HepG2 (cell line): ENCODE results near the gene BRAF. TPM values are rescaled to one million over a fixed set of nuclear protein-coding genes. Genes with fewer than 3 reads are reported as not detected.

Experiments used
- KAT2B ChIP-seq: fragments of 150-350 bp; IDR thresholded peaks from 2 replicates; pipeline ENCODE4 v1.6.1; 2014; ENCODE audit warnings: low read depth, low read length, borderline replicate concordance
- PHF8 ChIP-seq: sonication (generic); formaldehyde crosslinking; IDR thresholded peaks from 2 replicates; pipeline ENCODE4 v1.5.0; 2020; ENCODE audit warnings: missing genetic modification reagents
- SOX6 ChIP-seq, 2 experiments: fragments of 450-650 bp in 1 of 2; sonication (generic) in 1 of 2; formaldehyde crosslinking in 1 of 2; IDR thresholded peaks; 2 replicates each; pipeline versions ENCODE4 v1.4.0 to v1.6.1; 2017 to 2020; ENCODE audit warnings: antibody characterized with exemption in 1 of 2, mild to moderate bottlenecking in 1 of 2, missing genetic modification reagents in 1 of 2
- TBX2 ChIP-seq: sonication (generic); formaldehyde crosslinking; IDR thresholded peaks from 2 replicates; pipeline ENCODE4 v1.5.0; 2020; ENCODE audit warnings: missing genetic modification reagents, mild to moderate bottlenecking, borderline replicate concordance
- ZNF143 ChIP-seq: sonication (generic); formaldehyde crosslinking; IDR thresholded peaks from 2 replicates; pipeline ENCODE4 v1.4.0; 2020; ENCODE audit warnings: missing genetic modification reagents
- ZNF256 ChIP-seq: sonication (generic); formaldehyde crosslinking; conservative IDR thresholded peaks from 2 replicates; pipeline ENCODE4 v1.4.0; 2020; ENCODE audit warnings: missing genetic modification reagents
- ZNF382 ChIP-seq: sonication (generic); formaldehyde crosslinking; IDR thresholded peaks from 2 replicates; pipeline ENCODE4 v1.5.0; 2020; ENCODE audit warnings: missing genetic modification reagents, mild to moderate bottlenecking, borderline replicate concordance
- ZNF781 ChIP-seq: sonication (generic); formaldehyde crosslinking; IDR thresholded peaks from 2 replicates; pipeline ENCODE4 v1.5.1; 2020; ENCODE audit warnings: borderline replicate concordance, mild to moderate bottlenecking, missing genetic modification reagents; ENCODE audit errors: not compliant biosample characterization
- ZSCAN21 ChIP-seq: sonication (generic); formaldehyde crosslinking; IDR thresholded peaks from 2 replicates; pipeline ENCODE4 v1.8.0; 2022; ENCODE audit warnings: mild to moderate bottlenecking, missing genetic modification reagents, moderate library complexity, borderline replicate concordance
- polyA plus RNA-seq, 8 experiments: library from polyadenylated mRNA; depleted of rRNA in 3 of 8; stranded (reverse) in 7 of 8; unstranded in 1 of 8; fragments of >200 nt; fragmentation: Illumina TruSeq in 4 of 8; extraction: Trizol in 4 of 8; gene quantifications; 2 replicates each; pipeline versions ENCODE4 v1.2.1 to v1.2.3, GENCODE V29; 2011 to 2016; ENCODE audit warnings: low read depth in 4 of 8, missing spikeins in 1 of 8, mixed read lengths in 1 of 8; ENCODE audit not compliant: insufficient read depth in 1 of 8
- total RNA-seq, 5 experiments: library from RNA; depleted of rRNA; stranded (reverse); fragments of >200 nt; fragmentation: Illumina TruSeq; extraction: Trizol; gene quantifications; 2 replicates each; pipeline ENCODE4 v1.2.3, GENCODE V29; 2016; ENCODE audit warnings: low read depth in 1 of 5
- TF ChIP-seq, protein P1 (sequence below): sonication (generic); formaldehyde crosslinking; IDR thresholded peaks from 2 replicates; pipeline ENCODE4 v1.5.0; 2020; ENCODE audit warnings: missing genetic modification reagents
- TF ChIP-seq, protein P2 (sequence below): fragments of 450-650 bp; IDR thresholded peaks from 2 replicates; pipeline ENCODE4 v1.6.1; 2016

The BRAF gene
- total and polyA plus RNA-seq, 2 of the 13 experiments (the other 11 are each of a cell fraction or from before 2014, with no cell fraction given): 12.5 to 13.4 TPM

DNA sequence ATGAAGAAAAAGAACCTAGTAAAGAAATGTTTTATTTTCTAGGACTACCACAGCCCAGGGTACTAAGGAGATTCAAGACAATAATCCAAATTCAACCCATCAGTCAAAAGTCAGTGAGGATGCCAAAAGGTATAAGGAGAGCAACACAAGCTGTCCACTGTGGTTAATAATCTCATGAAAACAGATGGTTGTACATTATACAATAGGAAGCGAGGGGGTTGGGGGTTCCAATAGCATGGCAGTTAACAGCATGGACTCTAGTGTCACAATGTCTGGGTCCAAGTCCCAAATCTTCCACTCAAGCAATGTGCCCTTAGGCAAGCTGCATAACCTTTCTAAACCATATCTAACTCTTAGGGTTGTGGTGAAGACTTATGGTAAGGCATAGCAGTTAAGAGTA, 35.1 kb downstream of the BRAF start (continued):
- TF ChIP-seq, protein P1, sequence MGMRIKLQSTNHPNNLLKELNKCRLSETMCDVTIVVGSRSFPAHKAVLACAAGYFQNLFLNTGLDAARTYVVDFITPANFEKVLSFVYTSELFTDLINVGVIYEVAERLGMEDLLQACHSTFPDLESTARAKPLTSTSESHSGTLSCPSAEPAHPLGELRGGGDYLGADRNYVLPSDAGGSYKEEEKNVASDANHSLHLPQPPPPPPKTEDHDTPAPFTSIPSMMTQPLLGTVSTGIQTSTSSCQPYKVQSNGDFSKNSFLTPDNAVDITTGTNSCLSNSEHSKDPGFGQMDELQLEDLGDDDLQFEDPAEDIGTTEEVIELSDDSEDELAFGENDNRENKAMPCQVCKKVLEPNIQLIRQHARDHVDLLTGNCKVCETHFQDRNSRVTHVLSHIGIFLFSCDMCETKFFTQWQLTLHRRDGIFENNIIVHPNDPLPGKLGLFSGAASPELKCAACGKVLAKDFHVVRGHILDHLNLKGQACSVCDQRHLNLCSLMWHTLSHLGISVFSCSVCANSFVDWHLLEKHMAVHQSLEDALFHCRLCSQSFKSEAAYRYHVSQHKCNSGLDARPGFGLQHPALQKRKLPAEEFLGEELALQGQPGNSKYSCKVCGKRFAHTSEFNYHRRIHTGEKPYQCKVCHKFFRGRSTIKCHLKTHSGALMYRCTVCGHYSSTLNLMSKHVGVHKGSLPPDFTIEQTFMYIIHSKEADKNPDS (CRISPR knock-in tag): no peak
- TF ChIP-seq ZNF143 (CRISPR knock-in tag) (no peak), SOX6 (IDR thresholded peaks at IDR 0.05) (no peak), SOX6 (CRISPR knock-in tag; IDR thresholded peaks at IDR 0.05) (no peak), TBX2 (CRISPR knock-in tag) (no peak), ZSCAN21 (CRISPR knock-in tag) (no peak), PHF8 (CRISPR knock-in tag) (no peak), ZNF382 (CRISPR knock-in tag) (no peak), KAT2B (no peak), ZNF256 (CRISPR knock-in tag) (no peak), ZNF781 (CRISPR knock-in tag) (no peak)
- TF ChIP-seq, protein P2, sequence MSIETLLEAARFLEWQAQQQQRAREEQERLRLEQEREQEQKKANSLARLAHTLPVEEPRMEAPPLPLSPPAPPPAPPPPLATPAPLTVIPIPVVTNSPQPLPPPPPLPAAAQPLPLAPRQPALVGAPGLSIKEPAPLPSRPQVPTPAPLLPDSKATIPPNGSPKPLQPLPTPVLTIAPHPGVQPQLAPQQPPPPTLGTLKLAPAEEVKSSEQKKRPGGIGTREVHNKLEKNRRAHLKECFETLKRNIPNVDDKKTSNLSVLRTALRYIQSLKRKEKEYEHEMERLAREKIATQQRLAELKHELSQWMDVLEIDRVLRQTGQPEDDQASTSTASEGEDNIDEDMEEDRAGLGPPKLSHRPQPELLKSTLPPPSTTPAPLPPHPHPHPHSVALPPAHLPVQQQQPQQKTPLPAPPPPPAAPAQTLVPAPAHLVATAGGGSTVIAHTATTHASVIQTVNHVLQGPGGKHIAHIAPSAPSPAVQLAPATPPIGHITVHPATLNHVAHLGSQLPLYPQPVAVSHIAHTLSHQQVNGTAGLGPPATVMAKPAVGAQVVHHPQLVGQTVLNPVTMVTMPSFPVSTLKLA: no peak
